ENCODE measurements around the gene FOXD1. TPM values are rescaled to one million over a fixed set of nuclear protein-coding genes. Genes with fewer than 3 reads are reported as not detected.

Gene FOXD1
- total and polyA plus RNA-seq, 9 of the 15 experiments (the other 6 are each of a cell fraction or from before 2014, with no cell fraction given) = 0.03 to 0.40 (median 0.10) TPM; not detected in 4

GRCh38 chr5:73496984-73497457 is 48.4 kb upstream of the FOXD1 start (continued):
- TF ChIP-seq, protein P1, sequence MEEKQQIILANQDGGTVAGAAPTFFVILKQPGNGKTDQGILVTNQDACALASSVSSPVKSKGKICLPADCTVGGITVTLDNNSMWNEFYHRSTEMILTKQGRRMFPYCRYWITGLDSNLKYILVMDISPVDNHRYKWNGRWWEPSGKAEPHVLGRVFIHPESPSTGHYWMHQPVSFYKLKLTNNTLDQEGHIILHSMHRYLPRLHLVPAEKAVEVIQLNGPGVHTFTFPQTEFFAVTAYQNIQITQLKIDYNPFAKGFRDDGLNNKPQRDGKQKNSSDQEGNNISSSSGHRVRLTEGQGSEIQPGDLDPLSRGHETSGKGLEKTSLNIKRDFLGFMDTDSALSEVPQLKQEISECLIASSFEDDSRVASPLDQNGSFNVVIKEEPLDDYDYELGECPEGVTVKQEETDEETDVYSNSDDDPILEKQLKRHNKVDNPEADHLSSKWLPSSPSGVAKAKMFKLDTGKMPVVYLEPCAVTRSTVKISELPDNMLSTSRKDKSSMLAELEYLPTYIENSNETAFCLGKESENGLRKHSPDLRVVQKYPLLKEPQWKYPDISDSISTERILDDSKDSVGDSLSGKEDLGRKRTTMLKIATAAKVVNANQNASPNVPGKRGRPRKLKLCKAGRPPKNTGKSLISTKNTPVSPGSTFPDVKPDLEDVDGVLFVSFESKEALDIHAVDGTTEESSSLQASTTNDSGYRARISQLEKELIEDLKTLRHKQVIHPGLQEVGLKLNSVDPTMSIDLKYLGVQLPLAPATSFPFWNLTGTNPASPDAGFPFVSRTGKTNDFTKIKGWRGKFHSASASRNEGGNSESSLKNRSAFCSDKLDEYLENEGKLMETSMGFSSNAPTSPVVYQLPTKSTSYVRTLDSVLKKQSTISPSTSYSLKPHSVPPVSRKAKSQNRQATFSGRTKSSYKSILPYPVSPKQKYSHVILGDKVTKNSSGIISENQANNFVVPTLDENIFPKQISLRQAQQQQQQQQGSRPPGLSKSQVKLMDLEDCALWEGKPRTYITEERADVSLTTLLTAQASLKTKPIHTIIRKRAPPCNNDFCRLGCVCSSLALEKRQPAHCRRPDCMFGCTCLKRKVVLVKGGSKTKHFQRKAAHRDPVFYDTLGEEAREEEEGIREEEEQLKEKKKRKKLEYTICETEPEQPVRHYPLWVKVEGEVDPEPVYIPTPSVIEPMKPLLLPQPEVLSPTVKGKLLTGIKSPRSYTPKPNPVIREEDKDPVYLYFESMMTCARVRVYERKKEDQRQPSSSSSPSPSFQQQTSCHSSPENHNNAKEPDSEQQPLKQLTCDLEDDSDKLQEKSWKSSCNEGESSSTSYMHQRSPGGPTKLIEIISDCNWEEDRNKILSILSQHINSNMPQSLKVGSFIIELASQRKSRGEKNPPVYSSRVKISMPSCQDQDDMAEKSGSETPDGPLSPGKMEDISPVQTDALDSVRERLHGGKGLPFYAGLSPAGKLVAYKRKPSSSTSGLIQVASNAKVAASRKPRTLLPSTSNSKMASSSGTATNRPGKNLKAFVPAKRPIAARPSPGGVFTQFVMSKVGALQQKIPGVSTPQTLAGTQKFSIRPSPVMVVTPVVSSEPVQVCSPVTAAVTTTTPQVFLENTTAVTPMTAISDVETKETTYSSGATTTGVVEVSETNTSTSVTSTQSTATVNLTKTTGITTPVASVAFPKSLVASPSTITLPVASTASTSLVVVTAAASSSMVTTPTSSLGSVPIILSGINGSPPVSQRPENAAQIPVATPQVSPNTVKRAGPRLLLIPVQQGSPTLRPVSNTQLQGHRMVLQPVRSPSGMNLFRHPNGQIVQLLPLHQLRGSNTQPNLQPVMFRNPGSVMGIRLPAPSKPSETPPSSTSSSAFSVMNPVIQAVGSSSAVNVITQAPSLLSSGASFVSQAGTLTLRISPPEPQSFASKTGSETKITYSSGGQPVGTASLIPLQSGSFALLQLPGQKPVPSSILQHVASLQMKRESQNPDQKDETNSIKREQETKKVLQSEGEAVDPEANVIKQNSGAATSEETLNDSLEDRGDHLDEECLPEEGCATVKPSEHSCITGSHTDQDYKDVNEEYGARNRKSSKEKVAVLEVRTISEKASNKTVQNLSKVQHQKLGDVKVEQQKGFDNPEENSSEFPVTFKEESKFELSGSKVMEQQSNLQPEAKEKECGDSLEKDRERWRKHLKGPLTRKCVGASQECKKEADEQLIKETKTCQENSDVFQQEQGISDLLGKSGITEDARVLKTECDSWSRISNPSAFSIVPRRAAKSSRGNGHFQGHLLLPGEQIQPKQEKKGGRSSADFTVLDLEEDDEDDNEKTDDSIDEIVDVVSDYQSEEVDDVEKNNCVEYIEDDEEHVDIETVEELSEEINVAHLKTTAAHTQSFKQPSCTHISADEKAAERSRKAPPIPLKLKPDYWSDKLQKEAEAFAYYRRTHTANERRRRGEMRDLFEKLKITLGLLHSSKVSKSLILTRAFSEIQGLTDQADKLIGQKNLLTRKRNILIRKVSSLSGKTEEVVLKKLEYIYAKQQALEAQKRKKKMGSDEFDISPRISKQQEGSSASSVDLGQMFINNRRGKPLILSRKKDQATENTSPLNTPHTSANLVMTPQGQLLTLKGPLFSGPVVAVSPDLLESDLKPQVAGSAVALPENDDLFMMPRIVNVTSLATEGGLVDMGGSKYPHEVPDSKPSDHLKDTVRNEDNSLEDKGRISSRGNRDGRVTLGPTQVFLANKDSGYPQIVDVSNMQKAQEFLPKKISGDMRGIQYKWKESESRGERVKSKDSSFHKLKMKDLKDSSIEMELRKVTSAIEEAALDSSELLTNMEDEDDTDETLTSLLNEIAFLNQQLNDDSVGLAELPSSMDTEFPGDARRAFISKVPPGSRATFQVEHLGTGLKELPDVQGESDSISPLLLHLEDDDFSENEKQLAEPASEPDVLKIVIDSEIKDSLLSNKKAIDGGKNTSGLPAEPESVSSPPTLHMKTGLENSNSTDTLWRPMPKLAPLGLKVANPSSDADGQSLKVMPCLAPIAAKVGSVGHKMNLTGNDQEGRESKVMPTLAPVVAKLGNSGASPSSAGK (IDR thresholded peaks at IDR 0.05) = peak; percentile 31; the same call in 1 of the 2 replicates
- TF ChIP-seq SRSF1 (IDR thresholded peaks at IDR 0.05; ENCODE audit: low read depth, low read length) (no peak), MYC (IDR thresholded peaks at IDR 0.05; ENCODE audit: low read depth, low read length) (no peak; the same call in 1 of the 2 replicates), MYC (CRISPR knock-in tag; IDR thresholded peaks at IDR 0.05; ENCODE audit: borderline replicate concordance, low read depth) (no peak), RB1 (IDR thresholded peaks at IDR 0.05; ENCODE audit: low read depth) (no peak), CSDE1 (IDR thresholded peaks at IDR 0.05) (0 out of 4 replicates have a peak, but pooled peaks of 1 of the 2 experiments have one; percentile 48), ZNF76 (CRISPR knock-in tag; IDR thresholded peaks at IDR 0.05; ENCODE audit: borderline replicate concordance) (no peak), CTBP1 (IDR thresholded peaks at IDR 0.05; ENCODE audit: borderline replicate concordance) (no peak), ZKSCAN3 (CRISPR knock-in tag; IDR thresholded peaks at IDR 0.05) (no peak), SREBF2 (CRISPR knock-in tag; IDR thresholded peaks at IDR 0.05) (no peak), HNRNPH1 (optimal IDR thresholded peaks at IDR 0.05; ENCODE audit: low read depth, low read length) (no peak), YBX1 (IDR thresholded peaks at IDR 0.05) (no peak), MIER1 (IDR thresholded peaks at IDR 0.05; ENCODE audit: low read depth) (no peak), NCOR1 (IDR thresholded peaks at IDR 0.05) (0 out of 2 replicates have a peak, but pooled peaks have one; percentile 3), EP400 (IDR thresholded peaks at IDR 0.05) (peak; percentile 51)
- TF ChIP-seq, protein P2, sequence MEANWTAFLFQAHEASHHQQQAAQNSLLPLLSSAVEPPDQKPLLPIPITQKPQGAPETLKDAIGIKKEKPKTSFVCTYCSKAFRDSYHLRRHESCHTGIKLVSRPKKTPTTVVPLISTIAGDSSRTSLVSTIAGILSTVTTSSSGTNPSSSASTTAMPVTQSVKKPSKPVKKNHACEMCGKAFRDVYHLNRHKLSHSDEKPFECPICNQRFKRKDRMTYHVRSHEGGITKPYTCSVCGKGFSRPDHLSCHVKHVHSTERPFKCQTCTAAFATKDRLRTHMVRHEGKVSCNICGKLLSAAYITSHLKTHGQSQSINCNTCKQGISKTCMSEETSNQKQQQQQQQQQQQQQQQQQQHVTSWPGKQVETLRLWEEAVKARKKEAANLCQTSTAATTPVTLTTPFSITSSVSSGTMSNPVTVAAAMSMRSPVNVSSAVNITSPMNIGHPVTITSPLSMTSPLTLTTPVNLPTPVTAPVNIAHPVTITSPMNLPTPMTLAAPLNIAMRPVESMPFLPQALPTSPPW (CRISPR knock-in tag; IDR thresholded peaks at IDR 0.05) = peak; percentile 27; the same call in 1 of the 2 replicates

Data from K562 (cell line).